K562 treated with DMSO at 1 percent for 12 hours (cell line): Measurements from ENCODE around the gene WNK2. TPM values are rescaled to one million over a fixed set of nuclear protein-coding genes. Genes with fewer than 3 reads are reported as not detected.

Experiments used
- total RNA-seq: library from RNA; unstranded; fragments of 300-600 nt; gene quantifications from 2 replicates; pipeline ENCODE4 v1.2.3, GENCODE V29; 2022; ENCODE audit not compliant: insufficient read depth

Gene WNK2
- 3.2 TPM in 1 of 2 replicates, not detected in the other for total RNA-seq

DNA sequence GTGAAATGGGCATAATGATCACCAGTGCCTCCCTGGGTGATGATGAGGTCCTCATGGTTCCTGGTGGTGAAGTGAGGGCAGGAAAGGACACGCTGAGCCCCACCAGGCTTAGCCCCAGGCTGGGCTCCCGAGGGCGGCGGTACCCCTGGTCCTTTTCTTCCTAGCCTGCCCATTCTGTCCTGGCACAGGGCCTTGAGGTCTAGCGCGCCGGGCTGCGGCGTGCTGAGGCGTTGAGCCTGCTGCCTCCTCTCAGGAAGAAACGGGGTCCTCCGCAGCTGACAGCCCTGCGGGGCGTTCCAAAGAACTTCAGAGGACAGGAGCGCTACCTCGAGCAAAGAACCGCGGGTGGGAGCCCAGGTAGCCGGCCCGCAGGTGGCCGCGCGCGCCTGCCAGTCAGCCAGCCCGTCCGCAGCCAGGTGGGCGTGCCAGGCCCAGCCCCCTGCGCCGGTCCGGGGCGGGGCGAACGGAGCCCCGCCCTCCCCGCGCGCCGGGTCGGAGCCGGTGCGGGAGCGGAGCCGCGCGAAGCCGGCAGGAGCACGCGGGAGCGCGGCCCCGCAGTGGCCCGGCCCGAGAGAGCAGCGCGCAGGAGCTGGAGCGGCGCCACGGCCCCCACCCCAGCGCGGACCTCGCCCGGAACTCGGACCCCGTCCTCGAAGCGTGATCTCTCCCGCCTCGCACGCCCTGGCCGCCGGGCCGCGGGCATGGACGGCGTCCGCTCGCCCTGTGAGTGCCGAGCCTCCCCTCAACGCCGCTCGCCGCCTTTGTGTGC, at the start of gene WNK2:
TSS of gene WNK2 (plus strand) at position 477 of the 769 bp plus-strand sequence. CDS start 791 bp downstream, outside the sequence.

Other genes starting within 250 kb of the WNK2 start
- gene FGD3, start 236.6 kb upstream of the WNK2 start, total RNA-seq = 0.34 and 0.52 TPM in 2 replicates
- 18.9 and 23.1 TPM in 2 replicates for gene SUSD3, start 125.4 kb upstream of the WNK2 start, total RNA-seq
- 61.0 and 69.6 TPM in 2 replicates for gene CARD19, start 87.9 kb upstream of the WNK2 start, total RNA-seq
- gene NINJ1, start 49.9 kb upstream of the WNK2 start, total RNA-seq = 42.9 and 49.6 TPM in 2 replicates